Activated gamma-delta T cell treated with Interleukin-2 at 50 U/mL for 16 hours (primary cell): ENCODE results near the gene SLC2A13.
A peak's percentile ranks its signal among the peaks of the same experiment; 100 is the strongest.

ENCODE experiments used
- DNase-seq: peaks from one replicate; pipeline ENCODE4 v3.0.0-alpha.2; 2020

The SLC2A13 gene

GRCh38 chr12:40105515-40106201 is at the start of gene SLC2A13:
SLC2A13 (minus strand) TSS chr12:40106081; CDS start chr12:40105808, 273 bp downstream.
- peak; percentile 70 for DNase-seq

GRCh38 chr12:40154381-40154780 is 48.5 kb upstream of the SLC2A13 start:
- DNase-seq, result no peak

- DNase-seq, result no peak
Measured at GRCh38 chr12:40153432-40153831, 47.6 kb upstream of the SLC2A13 start.

GRCh38 chr12:40152783-40153383 is 47.0 kb upstream of the SLC2A13 start:
- DNase-seq, result peak; percentile 31

- no peak for DNase-seq
Measured at GRCh38 chr12:40149673-40150260, 43.9 kb upstream of the SLC2A13 start.

- no peak for DNase-seq
Measured at GRCh38 chr12:40146800-40147797, 41.2 kb upstream of the SLC2A13 start.

- no peak for DNase-seq
Measured at GRCh38 chr12:40145896-40146295, 40.0 kb upstream of the SLC2A13 start.

- DNase-seq, result no peak
Measured at GRCh38 chr12:40144023-40144422, 38.1 kb upstream of the SLC2A13 start.

GRCh38 chr12:40142001-40142744 is 36.3 kb upstream of the SLC2A13 start:
- no peak for DNase-seq

- no peak for DNase-seq
Measured at GRCh38 chr12:40138526-40138925, 32.6 kb upstream of the SLC2A13 start.

- no peak for DNase-seq
Measured at GRCh38 chr12:40137252-40137651, 31.4 kb upstream of the SLC2A13 start.

- no peak for DNase-seq
Measured at GRCh38 chr12:40127408-40127807, 21.5 kb upstream of the SLC2A13 start.

GRCh38 chr12:40123496-40123895 is 17.6 kb upstream of the SLC2A13 start:
- no peak for DNase-seq

- DNase-seq, result no peak
Measured at GRCh38 chr12:40122842-40123241, 17.0 kb upstream of the SLC2A13 start.

GRCh38 chr12:40117818-40118217 is 11.9 kb upstream of the SLC2A13 start:
- no peak for DNase-seq

- no peak for DNase-seq
Measured at GRCh38 chr12:40110586-40110985, 4.7 kb upstream of the SLC2A13 start.

GRCh38 chr12:40107803-40108620 is 2.1 kb upstream of the SLC2A13 start:
- DNase-seq, result no peak

GRCh38 chr12:40107098-40107802 is 1.4 kb upstream of the SLC2A13 start:
- peak; percentile 93 for DNase-seq

- no peak for DNase-seq
Measured at GRCh38 chr12:40106655-40107054, 774 bp upstream of the SLC2A13 start.

- no peak for DNase-seq
Measured at GRCh38 chr12:40106202-40106533, 287 bp upstream of the SLC2A13 start.

- no peak for DNase-seq
Measured at GRCh38 chr12:40105265-40105514, 691 bp downstream of the SLC2A13 start.
